Stimulated activated CD8-positive, alpha-beta memory T cell treated with anti-CD3 and anti-CD28 coated beads, Interleukin-7, amount 100 ng/mL, for 4 hours (primary cell): ENCODE measurements around the gene SUDS3.
"Not testable (repeated sequence)": the region's sequence is repeated elsewhere in the genome, so short reads cannot be mapped to it uniquely, and the experiment has no call there.

Experiments
- DNase-seq, 2 donors: peaks; one replicate each; pipeline ENCODE4 v3.0.0-alpha.2; 2020; ENCODE audit warnings: low read depth in 2 of 2

SUDS3 gene, protein sequence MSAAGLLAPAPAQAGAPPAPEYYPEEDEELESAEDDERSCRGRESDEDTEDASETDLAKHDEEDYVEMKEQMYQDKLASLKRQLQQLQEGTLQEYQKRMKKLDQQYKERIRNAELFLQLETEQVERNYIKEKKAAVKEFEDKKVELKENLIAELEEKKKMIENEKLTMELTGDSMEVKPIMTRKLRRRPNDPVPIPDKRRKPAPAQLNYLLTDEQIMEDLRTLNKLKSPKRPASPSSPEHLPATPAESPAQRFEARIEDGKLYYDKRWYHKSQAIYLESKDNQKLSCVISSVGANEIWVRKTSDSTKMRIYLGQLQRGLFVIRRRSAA

DNA sequence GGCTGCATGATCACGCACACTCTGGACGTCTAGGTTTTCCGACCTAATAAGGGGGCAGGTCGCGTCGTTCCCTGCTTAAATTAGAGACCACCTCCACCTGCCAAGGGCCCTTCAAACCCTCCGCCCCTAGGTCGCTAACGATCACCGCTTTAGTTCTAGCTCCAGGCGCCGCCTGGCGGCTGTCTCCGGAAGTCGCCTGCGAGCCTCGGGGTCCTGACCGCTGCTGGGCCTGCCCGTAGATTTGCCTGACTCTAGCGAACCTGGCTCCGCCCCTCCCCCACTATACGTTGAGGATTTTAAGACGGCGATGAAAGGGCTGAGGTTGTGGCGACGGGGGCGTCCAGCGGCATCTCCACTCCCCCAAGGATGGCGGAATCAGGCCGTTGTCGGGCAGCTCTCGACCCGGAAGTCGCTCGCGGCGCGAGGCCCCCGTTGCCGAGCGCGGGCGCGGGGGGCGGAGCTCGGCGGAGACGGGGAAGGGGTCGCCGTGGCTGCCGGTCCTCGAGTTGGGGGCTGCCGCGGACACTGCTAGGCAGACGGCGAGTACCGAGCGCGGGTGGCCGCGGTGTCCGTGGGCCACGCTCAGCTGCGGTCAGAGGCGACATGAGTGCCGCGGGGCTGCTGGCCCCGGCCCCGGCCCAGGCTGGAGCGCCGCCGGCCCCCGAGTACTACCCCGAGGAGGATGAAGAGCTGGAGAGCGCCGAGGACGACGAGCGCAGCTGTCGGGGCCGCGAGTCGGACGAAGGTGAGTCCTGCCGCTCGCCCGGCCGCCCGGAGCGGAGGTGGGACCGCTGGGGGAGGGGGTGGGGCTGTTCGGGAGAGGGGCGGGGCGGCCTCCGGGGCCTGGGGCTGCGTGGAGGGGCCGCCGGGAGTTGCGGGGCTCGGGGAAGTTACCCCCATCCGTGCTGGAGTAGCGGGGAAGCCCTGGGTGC, at the start of gene SUDS3:
TSS of gene SUDS3 (plus strand) at position 467 of the 932 bp plus-strand sequence. CDS start at position 604, 137 bp downstream.
- peak; percentile 84 to 86 for DNase-seq

DNA sequence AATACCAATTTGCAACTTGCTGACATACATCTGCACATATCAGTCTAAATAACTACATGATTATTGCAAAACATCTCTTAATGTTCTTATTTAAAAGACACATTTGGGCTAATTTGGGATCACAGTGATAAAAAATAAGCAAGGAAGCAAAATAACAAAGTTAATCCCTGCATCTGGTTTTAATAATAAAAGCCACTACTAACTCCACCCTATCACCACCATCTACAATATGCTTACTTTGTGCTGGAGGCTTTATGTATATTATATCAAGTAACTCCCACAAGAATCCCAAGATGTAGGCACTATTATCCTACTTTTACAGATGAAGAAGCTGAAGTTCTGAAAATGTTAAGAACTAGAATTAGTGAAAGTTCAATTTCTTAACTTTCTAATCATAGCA, 49.4 kb upstream of the SUDS3 start:
- no peak for DNase-seq

- no peak for DNase-seq
Observed at GRCh38 chr12:118327391-118327790, 49.0 kb upstream of the SUDS3 start.

DNA sequence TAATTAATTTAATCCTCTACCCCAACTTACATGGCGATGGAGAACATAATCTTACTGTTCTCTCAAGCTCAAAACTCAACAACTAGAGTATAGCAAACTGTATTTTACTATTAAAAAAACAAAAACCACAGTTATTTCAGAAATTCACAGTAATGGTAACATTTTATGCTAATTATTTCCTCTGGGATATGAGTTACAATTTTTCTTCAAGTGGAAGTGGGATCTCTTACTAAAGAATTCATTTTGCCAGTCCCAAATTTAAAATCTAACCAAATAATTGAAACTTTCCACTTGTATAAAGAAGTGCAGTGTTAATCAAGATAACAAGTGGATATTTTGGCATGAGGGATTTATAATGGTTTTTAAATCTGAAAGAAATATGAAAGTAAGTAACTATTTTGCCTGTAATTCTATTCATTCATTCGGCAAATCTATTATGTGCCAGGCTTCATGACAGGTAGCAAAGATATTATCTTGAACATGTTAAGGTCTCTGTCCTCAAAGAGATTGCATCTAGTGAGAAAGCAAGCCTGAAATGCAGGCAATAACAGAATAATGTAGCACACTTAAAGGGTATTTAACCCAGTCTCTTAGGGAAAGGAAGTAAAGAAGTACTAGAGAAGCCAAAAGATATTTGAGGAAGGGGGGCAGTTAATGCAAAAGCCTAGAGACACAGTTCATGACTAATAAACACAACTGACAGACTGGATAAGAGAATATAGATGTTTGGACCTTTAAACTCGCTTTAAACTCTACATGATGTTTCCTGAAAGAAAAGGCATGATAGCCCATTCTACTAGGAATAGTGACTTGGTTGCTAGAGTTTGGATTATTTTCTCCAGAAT, 47.6 kb upstream of the SUDS3 start:
- DNase-seq = no peak

DNA sequence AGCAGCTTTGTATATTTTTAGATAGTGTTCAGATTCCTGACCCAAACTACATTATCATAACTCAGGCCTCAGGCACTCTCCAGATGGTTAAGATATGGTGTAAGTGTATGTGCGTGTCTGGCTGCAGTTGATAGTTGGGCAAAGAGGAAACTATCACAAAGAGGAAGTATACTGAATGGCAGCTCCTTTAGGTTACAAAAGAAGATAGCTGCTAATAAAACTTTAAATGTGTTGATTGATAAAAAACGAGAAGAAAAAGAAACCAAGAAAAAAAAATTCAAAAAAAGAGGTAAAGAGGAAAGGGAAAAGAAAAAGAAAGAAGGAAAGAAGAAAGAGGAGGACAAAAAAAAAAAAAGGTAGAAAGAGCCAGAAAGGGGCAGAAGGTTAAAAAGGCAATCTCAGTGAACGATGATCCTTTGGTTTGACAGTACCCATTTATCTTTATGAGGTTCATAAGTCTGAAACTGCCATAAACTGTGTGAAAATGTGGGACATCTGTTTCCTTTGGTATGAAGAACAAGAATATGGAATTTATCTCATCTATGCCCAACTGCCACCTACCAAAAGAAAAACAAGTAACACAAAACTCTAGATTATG, 45.8 kb upstream of the SUDS3 start:
- DNase-seq = no peak

DNA sequence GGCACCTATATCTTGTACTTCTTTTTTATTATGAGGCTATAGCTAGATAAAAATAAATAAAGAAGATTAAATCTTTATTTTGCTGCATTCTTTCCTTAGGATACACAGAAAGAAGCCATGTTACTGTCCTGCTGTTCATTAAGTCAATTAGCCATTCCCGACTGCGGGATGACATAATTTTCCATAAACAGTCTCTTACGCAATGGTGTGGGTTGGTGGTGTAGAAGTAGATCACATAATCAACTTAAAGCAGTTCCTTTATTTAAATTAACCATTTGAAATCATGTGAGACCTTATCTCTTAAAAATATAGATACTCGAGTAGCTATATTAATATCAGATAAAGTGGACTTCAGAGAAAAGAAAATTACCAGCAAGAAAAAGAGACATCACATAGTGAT, 43.8 kb upstream of the SUDS3 start:
- no peak for DNase-seq

- DNase-seq = no peak
Observed at GRCh38 chr12:118334241-118334640, 42.1 kb upstream of the SUDS3 start.

- no peak for DNase-seq
Observed at GRCh38 chr12:118334939-118335567, 41.3 kb upstream of the SUDS3 start.

GRCh38 chr12:118336123-118336522, 40.2 kb upstream of the SUDS3 start:
- DNase-seq = no peak

GRCh38 chr12:118337194-118337838, 39.0 kb upstream of the SUDS3 start:
- no peak for DNase-seq

- DNase-seq = no peak
Observed at GRCh38 chr12:118342090-118342489, 34.3 kb upstream of the SUDS3 start.

- DNase-seq = no peak
Observed at GRCh38 chr12:118344829-118345228, 31.5 kb upstream of the SUDS3 start.

DNA sequence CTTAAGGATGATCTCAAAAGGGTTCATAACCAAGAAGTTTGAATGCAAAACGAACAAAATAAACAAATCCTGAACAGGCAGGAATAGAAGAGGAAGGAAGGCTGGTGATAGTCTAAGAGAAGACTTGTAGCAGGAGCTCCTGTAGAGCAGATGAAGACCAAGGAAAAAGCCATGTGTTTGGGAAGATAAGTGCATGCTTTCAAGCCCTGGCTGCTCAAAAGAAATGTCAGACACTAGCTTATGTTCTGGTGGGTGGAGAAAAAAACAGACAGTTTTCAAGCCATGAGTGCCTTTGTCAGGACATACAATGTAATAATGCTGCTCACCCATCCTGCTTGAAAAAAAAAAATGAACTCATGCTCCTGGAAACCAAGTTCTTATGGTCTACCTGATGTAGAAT, 31.0 kb upstream of the SUDS3 start:
- DNase-seq = no peak

- no peak for DNase-seq
Observed at GRCh38 chr12:118346895-118347294, 29.5 kb upstream of the SUDS3 start.

GRCh38 chr12:118347916-118348315, 28.4 kb upstream of the SUDS3 start:
- DNase-seq = no peak

DNA sequence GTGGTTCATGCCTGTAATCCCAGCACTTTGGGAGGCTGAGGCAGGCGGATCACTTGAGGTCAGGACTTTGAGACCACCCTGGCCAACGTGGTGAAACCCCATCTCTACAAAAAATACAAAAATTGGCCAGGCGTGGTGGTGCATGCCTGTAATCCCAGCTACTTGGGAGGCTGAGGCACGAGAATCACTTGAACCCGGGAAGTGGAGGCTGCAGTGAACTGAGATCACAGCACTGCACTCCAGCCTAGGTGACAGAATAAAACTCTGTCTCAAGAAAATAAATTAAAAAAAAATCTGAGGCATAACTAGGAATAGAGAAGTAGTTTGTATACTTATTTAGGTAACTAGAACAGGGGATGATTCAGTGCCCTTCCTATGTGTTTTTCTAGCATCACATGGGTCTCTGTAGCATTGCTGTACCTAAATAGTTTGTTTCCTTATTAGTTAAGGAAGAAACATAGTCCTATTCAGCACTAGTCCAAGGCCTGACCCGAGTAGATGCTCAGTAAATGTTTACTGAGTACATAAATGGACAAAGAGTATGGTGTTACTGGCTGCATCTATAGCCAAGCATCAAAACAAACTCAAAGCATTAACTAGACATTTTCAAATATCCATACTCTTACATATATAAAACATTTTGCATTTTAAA, 25.3 kb upstream of the SUDS3 start:
- no peak for DNase-seq

DNA sequence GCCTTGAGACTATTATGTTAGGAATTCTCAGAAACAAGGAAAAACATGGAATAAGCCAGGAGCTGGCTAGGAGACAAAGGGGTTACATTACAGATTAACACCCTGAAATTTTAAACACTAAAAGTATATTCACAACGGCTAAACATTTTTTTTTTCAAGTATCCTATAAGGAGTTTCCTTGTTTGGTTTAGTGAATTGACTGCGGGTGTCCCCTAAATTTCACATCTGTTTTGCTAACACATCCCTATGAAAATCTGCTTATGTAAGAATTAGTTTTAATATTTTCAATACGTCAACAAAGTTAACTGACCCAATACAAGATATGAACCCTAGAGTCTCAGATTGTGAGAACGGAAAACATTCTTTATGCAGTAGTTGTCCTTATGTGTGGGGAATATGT, 22.6 kb upstream of the SUDS3 start:
- DNase-seq = no peak

DNA sequence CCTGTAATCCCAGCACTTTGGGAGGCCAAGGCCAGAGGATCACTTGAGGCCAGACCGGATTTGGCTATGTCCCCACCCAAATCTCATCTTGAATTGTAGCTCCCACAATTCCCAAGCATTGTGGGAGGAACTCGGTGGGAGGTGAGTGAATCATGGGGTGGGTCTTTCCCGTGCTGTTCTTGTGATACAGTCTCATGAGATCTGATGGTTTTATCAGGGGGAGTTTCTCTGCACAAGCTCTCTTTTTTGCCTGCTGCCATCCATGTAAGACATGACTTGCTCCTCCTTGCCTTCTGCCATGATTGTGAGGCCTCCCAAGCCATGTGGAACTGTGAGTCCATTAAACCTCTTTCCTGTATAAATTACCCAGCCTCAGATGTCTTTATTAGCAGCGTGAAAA, 21.9 kb upstream of the SUDS3 start:
- DNase-seq = not testable (repeated sequence)

GRCh38 chr12:118354903-118355302, 21.5 kb upstream of the SUDS3 start:
- DNase-seq = no peak

DNA sequence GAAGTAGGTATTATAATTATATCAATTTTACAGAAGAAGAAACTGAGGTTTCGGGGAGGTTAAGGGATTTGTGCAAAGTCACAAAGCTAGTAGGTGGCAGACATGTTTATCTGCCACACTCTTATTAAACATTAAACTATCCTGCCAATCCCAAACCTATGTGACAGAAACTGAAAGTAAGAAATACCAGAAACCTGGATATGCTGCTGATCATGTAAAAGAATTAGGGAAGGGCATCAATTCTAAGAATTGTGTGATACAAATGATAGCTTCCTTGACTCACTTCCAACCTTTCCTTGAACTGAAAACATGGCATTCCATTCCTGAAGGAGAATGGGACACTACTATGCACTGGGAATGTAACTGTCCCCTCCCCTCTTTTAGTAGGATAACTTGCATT, 20.5 kb upstream of the SUDS3 start:
- DNase-seq = no peak
